IPS DF 4.7 (cell line): ENCODE measurements around the gene PELI1.
"Not testable (repeated sequence)": the region's sequence is repeated elsewhere in the genome, so short reads cannot be mapped to it uniquely, and the experiment has no call there.

Experiments used
- DNase-seq: peaks from one replicate; pipeline ENCODE4 v3.0.0-alpha.2; 2013; ENCODE audit warnings: low spot score; ENCODE audit errors: extremely low read depth

PELI1 gene

GRCh38 chr2:64086347-64087082, 57.7 kb downstream of the PELI1 start:
- DNase-seq = no peak

- no peak for DNase-seq
These were observed 58.3 kb downstream of the PELI1 start for GRCh38 chr2:64085936-64086335.

GRCh38 chr2:64081046-64081445, 63.2 kb downstream of the PELI1 start:
- no peak for DNase-seq

GRCh38 chr2:64080179-64080578, 64.0 kb downstream of the PELI1 start:
- DNase-seq = no peak

- DNase-seq = not testable (repeated sequence)
These were observed 64.5 kb downstream of the PELI1 start for GRCh38 chr2:64079688-64080087.

- not testable (repeated sequence) for DNase-seq
These were observed 67.4 kb downstream of the PELI1 start for GRCh38 chr2:64076828-64077227.

- not testable (repeated sequence) for DNase-seq
These were observed 69.6 kb downstream of the PELI1 start for GRCh38 chr2:64074616-64075015.

GRCh38 chr2:64067326-64067725, 76.9 kb downstream of the PELI1 start:
- no peak for DNase-seq

GRCh38 chr2:64065516-64065915, 78.7 kb downstream of the PELI1 start:
- no peak for DNase-seq

- DNase-seq = no peak
These were observed 80.3 kb downstream of the PELI1 start for GRCh38 chr2:64063924-64064331.

- no peak for DNase-seq
These were observed 80.8 kb downstream of the PELI1 start for GRCh38 chr2:64063454-64063853.

GRCh38 chr2:64062840-64063239, 81.4 kb downstream of the PELI1 start:
- DNase-seq = no peak

GRCh38 chr2:64059270-64059669, 85.0 kb downstream of the PELI1 start:
- DNase-seq = no peak

GRCh38 chr2:64056021-64056420, 88.2 kb downstream of the PELI1 start:
- DNase-seq = no peak

GRCh38 chr2:64054161-64054915, 89.9 kb downstream of the PELI1 start:
- no peak for DNase-seq

- DNase-seq = no peak
These were observed 91.6 kb downstream of the PELI1 start for GRCh38 chr2:64052463-64053241.

GRCh38 chr2:64049633-64050220, 94.5 kb downstream of the PELI1 start:
- peak; percentile 76 for DNase-seq

- DNase-seq = no peak
These were observed 98.3 kb downstream of the PELI1 start for GRCh38 chr2:64045938-64046337.
